Cardiac fibroblast (primary cell): Measurements from ENCODE around the gene STAT6.

Experiments used
- DNase-seq, 2 donors: peaks; one replicate each; pipeline versions ENCODE4 v3.0.0 to v3.0.0-alpha.2; 2010; ENCODE audit warnings: low read depth in 2 of 2
- H3K4me3 ChIP-seq, 2 donors: replicated peaks in 1 of 2; 1 replicate in 1 of 2; 2 replicates in 1 of 2; pipeline ENCODE4 v1.5.1; 2011; ENCODE audit warnings: low read depth in 2 of 2, low read length in 2 of 2, mild to moderate bottlenecking in 2 of 2, moderate library complexity in 1 of 2
- CTCF ChIP-seq: IDR thresholded peaks from one replicate; pipeline ENCODE4 v1.5.1; 2011; ENCODE audit warnings: low read depth, mild to moderate bottlenecking, low read length, inconsistent platforms

STAT6 gene

GRCh38 chr12:57139796-57140649 is 28.9 kb upstream of the STAT6 start:
- DNase-seq, result peak in 1 of 2 donors; percentile 59
- no peak for TF ChIP-seq CTCF
- no peak overlapping the region for H3K4me3 ChIP-seq

- DNase-seq, result peak; percentile 48 to 73
- no peak overlapping the region for H3K4me3 ChIP-seq
- no peak for TF ChIP-seq CTCF
Observed at GRCh38 chr12:57138526-57139272, 27.5 kb upstream of the STAT6 start.

- DNase-seq, result peak; percentile 51 to 92
- no peak for TF ChIP-seq CTCF
- peak overlapping the region; percentile 19 to 32 for H3K4me3 ChIP-seq
Observed at GRCh38 chr12:57135527-57136326, 24.6 kb upstream of the STAT6 start.

GRCh38 chr12:57134949-57135348 is 23.8 kb upstream of the STAT6 start:
- DNase-seq, result no peak
- no peak for TF ChIP-seq CTCF
- peak overlapping the region in 1 of 2 donors; percentile 14 for H3K4me3 ChIP-seq

- peak overlapping the region in 1 of 2 donors; percentile 16 for H3K4me3 ChIP-seq
- no peak for DNase-seq
- no peak for TF ChIP-seq CTCF
Observed at GRCh38 chr12:57133916-57134315, 22.8 kb upstream of the STAT6 start.

GRCh38 chr12:57133013-57133569 is 21.9 kb upstream of the STAT6 start:
- peak overlapping the region; percentile 87 to 88 for H3K4me3 ChIP-seq
- TF ChIP-seq CTCF, result no peak
- DNase-seq, result peak; percentile 63 to 84
